Endodermal cell (in vitro differentiated cells): ENCODE data around the gene NYNRIN. TPM values are rescaled to one million over a fixed set of nuclear protein-coding genes. Genes with fewer than 3 reads are reported as not detected.
A peak's percentile ranks its signal among the peaks of the same experiment; 100 is the strongest.

Experiments used
- DNase-seq: peaks from one replicate; pipeline ENCODE4 v3.0.0-alpha.2; 2017
- H3K27ac ChIP-seq: 2 replicates; pipeline ENCODE4 v1.5.1; 2013; ENCODE audit warnings: mild to moderate bottlenecking, low read depth, low read length, moderate library complexity
- H3K27me3 ChIP-seq: 2 replicates; pipeline ENCODE4 v1.6.1; 2013; ENCODE audit warnings: mild to moderate bottlenecking, low read length, moderate library complexity; ENCODE audit not compliant: insufficient read depth, control insufficient read depth, poor library complexity, severe bottlenecking
- H3K36me3 ChIP-seq: 2 replicates; pipeline ENCODE4 v1.7.0; 2013; ENCODE audit warnings: mild to moderate bottlenecking, low read length, moderate library complexity; ENCODE audit not compliant: control insufficient read depth, insufficient read depth
- H3K4me1 ChIP-seq: one replicate; pipeline ENCODE4 v1.7.0; 2013; ENCODE audit warnings: low read length; ENCODE audit not compliant: control insufficient read depth, insufficient read depth
- H3K4me3 ChIP-seq: 2 replicates; pipeline ENCODE4 v1.5.1; 2013; ENCODE audit warnings: mild to moderate bottlenecking, low read length, moderate library complexity
- H3K9ac ChIP-seq: 2 replicates; pipeline ENCODE4 v1.6.1; 2013; ENCODE audit warnings: mild to moderate bottlenecking, low read length, moderate library complexity; ENCODE audit not compliant: poor library complexity, severe bottlenecking; ENCODE audit errors: extremely low read depth
- H3K9me3 ChIP-seq: 2 replicates; pipeline ENCODE4 v1.6.1; 2013; ENCODE audit warnings: mild to moderate bottlenecking, low read length, moderate library complexity; ENCODE audit not compliant: control insufficient read depth
- H3K27ac Mint-ChIP-seq: 2 replicates; pipeline ENCODE4 v1.8.0; 2020; ENCODE audit warnings: mixed read lengths
- H3K27me3 Mint-ChIP-seq: 2 replicates; pipeline ENCODE4 v1.8.0; 2021; ENCODE audit warnings: mild to moderate bottlenecking, mixed read lengths; ENCODE audit not compliant: insufficient read depth
- H3K36me3 Mint-ChIP-seq: 2 replicates; pipeline ENCODE4 v1.8.0; 2020; ENCODE audit warnings: low read depth, mixed read lengths
- H3K4me1 Mint-ChIP-seq: 2 replicates; pipeline ENCODE4 v1.8.0; 2020; ENCODE audit warnings: mixed read lengths
- H3K4me3 Mint-ChIP-seq: 2 replicates; pipeline ENCODE4 v1.8.0; 2020; ENCODE audit warnings: mild to moderate bottlenecking, moderate library complexity, mixed read lengths
- H3K9me3 Mint-ChIP-seq: 2 replicates; pipeline ENCODE4 v1.8.0; 2020; ENCODE audit warnings: mild to moderate bottlenecking, mixed read lengths
- CTCF ChIP-seq: fragments of 200-600 bp; sonication (generic); conservative IDR thresholded peaks from 2 replicates; pipeline ENCODE4 v1.5.0; 2021; ENCODE audit warnings: antibody characterized with exemption, mild to moderate bottlenecking
- WGBS, 2 experiments: methylation state at CpG; one replicate each; pipeline versions ENCODE4 v1.1.5 to v1.1.7; 2013; ENCODE audit warnings: missing lambda C conversion rate in 2 of 2, mixed read lengths in 1 of 2; ENCODE audit not compliant: insufficient coverage in 1 of 2, insufficient read length in 1 of 2; 5-methylcytosine and 5-hydroxymethylcytosine counted together
- total RNA-seq, 2 donors: library from RNA; stranded (reverse); fragmentation: NEBNext Ultra II Directional in 1 of 2; extraction: Animal tissue kit (Norgen Biotek cat#: 25700) in 1 of 2; gene quantifications; 2 replicates in 1 of 2; 3 replicates in 1 of 2; pipeline ENCODE4 v1.2.1, GENCODE V29; 2021

The NYNRIN gene
- total RNA-seq, 2 donors from 2014 or later = 19.5 to 19.7 TPM

DNA sequence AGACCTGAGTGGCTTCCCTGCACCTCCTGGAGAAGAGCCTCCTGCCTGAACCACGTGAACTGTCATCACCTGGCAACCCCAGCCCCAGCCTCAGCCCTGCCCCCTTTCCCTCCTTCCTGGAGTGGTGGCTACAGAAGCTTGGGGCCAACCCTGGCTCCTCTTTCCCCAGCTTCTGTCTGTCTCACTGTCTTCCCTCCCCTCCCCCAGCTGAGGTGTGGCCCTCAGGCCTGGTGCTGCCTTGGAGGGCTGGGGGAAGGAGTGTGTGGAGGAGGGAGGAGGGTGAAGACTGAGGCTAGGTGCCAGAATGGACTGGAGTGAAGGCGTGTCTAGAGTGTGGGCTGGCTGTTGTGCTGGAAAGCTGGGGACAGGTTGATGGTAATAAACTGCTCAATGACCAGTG is 21.1 kb upstream of the NYNRIN start:
- 84 to 100% methylated on average over 1 to 2 of the region's 2 CpGs for WGBS, 2 experiments
- Histone ChIP-seq H3K36me3 (no peaks in the 10 kb centered on the region), H3K9me3 (no peaks in the 10 kb centered on the region), H3K9ac (no peak overlapping the region), H3K4me3 (no peak overlapping the region), H3K27me3 (no peaks in the 10 kb centered on the region), H3K4me1 (peaks cover 3% of the 10 kb centered on the region), H3K27ac (no peak overlapping the region)
- Mint-ChIP-seq H3K4me1 (peaks cover 20% of the 10 kb centered on the region), H3K27me3 (peaks cover 7% of the 10 kb centered on the region), H3K36me3 (peaks cover 4% of the 10 kb centered on the region), H3K4me3 (no peak overlapping the region), H3K27ac (no peak overlapping the region), H3K9me3 (no peaks in the 10 kb centered on the region)
- no peak for TF ChIP-seq CTCF
- peak; percentile 55 for DNase-seq

- Histone ChIP-seq H3K9me3 (no peaks in the 10 kb centered on the region), H3K4me1 (peaks cover 3% of the 10 kb centered on the region), H3K4me3 (no peak overlapping the region), H3K9ac (no peak overlapping the region), H3K27me3 (no peaks in the 10 kb centered on the region), H3K36me3 (no peaks in the 10 kb centered on the region), H3K27ac (no peak overlapping the region)
- no peaks in the 10 kb centered on the region for H3K9me3 Mint-ChIP-seq
- no peaks in the 10 kb centered on the region for H3K36me3 Mint-ChIP-seq
- WGBS, 2 experiments = 85 to 92% methylated on average over 2 to 3 of the region's 3 CpGs
- DNase-seq = no peak
- H3K27ac Mint-ChIP-seq = no peak overlapping the region
- no peak for TF ChIP-seq CTCF
- no peak overlapping the region for H3K4me3 Mint-ChIP-seq
- H3K4me1 Mint-ChIP-seq = peaks cover 20% of the 10 kb centered on the region
- peaks cover 9% of the 10 kb centered on the region for H3K27me3 Mint-ChIP-seq
These were observed 20.5 kb upstream of the NYNRIN start for GRCh38 chr14:24378327-24378726.

- Histone ChIP-seq H3K27ac (no peak overlapping the region), H3K27me3 (peaks cover 7% of the 10 kb centered on the region), H3K4me1 (peaks cover 3% of the 10 kb centered on the region), H3K9ac (no peak overlapping the region), H3K36me3 (no peaks in the 10 kb centered on the region), H3K9me3 (no peaks in the 10 kb centered on the region), H3K4me3 (no peak overlapping the region)
- DNase-seq = no peak
- no peak overlapping the region for H3K4me3 Mint-ChIP-seq
- WGBS, 2 experiments = 84 to 90% methylated on average over 7 of the region's 7 CpGs
- H3K27ac Mint-ChIP-seq = no peak overlapping the region
- no peaks in the 10 kb centered on the region for H3K9me3 Mint-ChIP-seq
- H3K36me3 Mint-ChIP-seq = no peaks in the 10 kb centered on the region
- peaks cover 20% of the 10 kb centered on the region for H3K4me1 Mint-ChIP-seq
- peaks cover 15% of the 10 kb centered on the region for H3K27me3 Mint-ChIP-seq
- no peak for TF ChIP-seq CTCF
These were observed 19.6 kb upstream of the NYNRIN start for GRCh38 chr14:24378981-24379906.
